Erythroblast (primary cell): ENCODE measurements around the gene GLIS2.

Experiments used
- GATA1 ChIP-seq: IDR thresholded peaks from 2 replicates; pipeline ENCODE4 v1.6.1; 2011; ENCODE audit warnings: low read depth, mild to moderate bottlenecking, control low read depth, low read length, moderate library complexity
- POLR2A ChIP-seq: IDR thresholded peaks from 2 replicates; pipeline ENCODE4 v1.6.1; 2011; ENCODE audit warnings: mild to moderate bottlenecking, low read length

DNA sequence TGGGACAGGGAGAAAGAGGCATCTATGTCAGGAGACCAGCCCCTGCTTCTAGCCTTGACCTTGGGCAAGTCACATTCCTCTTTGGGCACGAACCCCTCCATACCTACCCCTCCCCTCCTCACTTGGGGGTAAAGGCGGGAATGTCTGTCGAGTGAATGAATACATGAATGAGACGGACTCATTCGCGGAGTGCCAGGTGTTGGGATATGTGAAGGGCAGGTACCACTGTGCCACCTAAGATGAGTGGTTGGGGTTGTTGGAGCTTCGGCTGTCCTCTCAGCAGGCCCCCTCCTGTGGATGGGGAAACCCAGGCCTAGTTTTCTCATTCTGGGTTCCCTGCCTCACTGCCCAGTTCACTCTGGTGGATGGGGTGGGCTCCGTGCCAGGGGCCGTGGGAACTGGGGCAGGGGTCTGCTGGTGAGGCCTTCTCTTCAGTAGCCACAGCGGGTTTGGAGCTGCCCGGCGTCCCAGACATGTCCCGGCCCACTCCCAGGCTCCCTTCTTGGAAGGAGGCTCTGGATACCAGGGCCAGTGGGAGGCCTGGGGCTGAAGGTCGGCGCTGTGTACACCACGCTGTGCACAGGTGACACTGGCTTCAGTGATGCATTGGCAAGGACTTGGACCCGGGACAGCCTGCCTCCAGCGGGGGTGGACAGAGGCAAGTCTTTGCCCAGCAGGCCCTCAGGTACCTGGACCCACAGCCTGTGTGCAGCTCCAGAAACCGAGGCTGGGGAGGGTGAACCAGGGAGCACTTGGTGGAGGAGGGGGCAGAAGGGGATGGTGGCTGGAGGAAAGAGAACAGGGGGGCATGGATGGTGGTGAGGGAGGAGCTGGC is 5.6 kb downstream of the GLIS2 start:
- no peak for TF ChIP-seq POLR2A
- no peak for TF ChIP-seq GATA1
